Esophagus muscularis mucosa (tissue), 3 donors: Measurements from ENCODE around the gene MRPL54.

Source experiments
- CTCF ChIP-seq, 3 experiments: fragments of 200-600 bp in 2 of 3; fragments of 450-650 bp in 1 of 3; sonication (generic) in 2 of 3; IDR thresholded peaks; one replicate each; pipeline ENCODE4 v1.5.1; 2017 to 2019; ENCODE audit warnings: antibody characterized with exemption in 3 of 3, mild to moderate bottlenecking in 2 of 3, moderate library complexity in 1 of 3
- POLR2A ChIP-seq: fragments of 450-650 bp; IDR thresholded peaks from one replicate; pipeline ENCODE4 v1.6.1; 2017; ENCODE audit warnings: antibody characterized with exemption, moderate library complexity, mild to moderate bottlenecking, low read depth
- POLR2AphosphoS5 ChIP-seq, 2 donors: sonication (generic); formaldehyde crosslinking; IDR thresholded peaks; one replicate each; pipeline ENCODE4 v1.6.1; 2017; ENCODE audit warnings: antibody characterized with exemption in 2 of 2

GRCh38 chr19:3771000-3771905 is 8.8 kb downstream of the MRPL54 start:
- TF ChIP-seq CTCF (IDR thresholded peaks at IDR 0.05) (no peak), POLR2AphosphoS5 (IDR thresholded peaks at IDR 0.05) (no peak), POLR2A (no peak)
